Measurements from ENCODE around the gene CALHM4. TPM values are rescaled to one million over a fixed set of nuclear protein-coding genes. Genes with fewer than 3 reads are reported as not detected.

The CALHM4 gene
- total RNA-seq, 4 donors from 2014 or later, result not detected

GRCh38 chr6:116556814-116557415 is 3.4 kb downstream of the CALHM4 start:
- no peaks in the 10 kb centered on the region for H3K27me3 ChIP-seq
- peaks cover 0 to 29% of the 10 kb centered on the region in 2 donors for H3K4me1 ChIP-seq
- no peaks in the 10 kb centered on the region for H3K36me3 ChIP-seq
- intact Hi-C loops (cut with DNase I; ENCODE audit: low total_unique reads) (no loop called here), in situ Hi-C loops (cut with MboI; ENCODE audit: low sequenced_read_pairs in 4 of 4) (no loop called here)
- DNase-seq, result peak in 1 of 2 donors; percentile 43
- TF ChIP-seq POLR2A (IDR thresholded peaks at IDR 0.05) (no peak), CTCF (IDR thresholded peaks at IDR 0.05 in 4 of 5, conservative IDR thresholded peaks at IDR 0.05 in 1 of 5) (no peak)
- H3K27ac ChIP-seq, result peak overlapping the region in 3 of 4 donors; percentile 63 to 81 (median 76)
- ATAC-seq, result peak in 1 of 2 donors; percentile 72
- no peak overlapping the region for H3K4me3 ChIP-seq
- H3K9me3 ChIP-seq, result no peaks in the 10 kb centered on the region

GRCh38 chr6:116557893-116558292 is 4.3 kb downstream of the CALHM4 start:
- peak in 1 of 2 donors; percentile 22 for DNase-seq

GRCh38 chr6:116560130-116560529 is 6.6 kb downstream of the CALHM4 start:
- Histone ChIP-seq H3K4me3 (no peak overlapping the region), H3K4me1 (peaks cover 0 to 29% of the 10 kb centered on the region in 2 donors), H3K9me3 (no peaks in the 10 kb centered on the region), H3K27me3 (no peaks in the 10 kb centered on the region), H3K27ac (peak overlapping the region in 2 of 4 donors; percentile 19 to 76), H3K36me3 (no peaks in the 10 kb centered on the region)
- ATAC-seq, result no peak
- DNase-seq, result no peak
- TF ChIP-seq CTCF (IDR thresholded peaks at IDR 0.05 in 4 of 5, conservative IDR thresholded peaks at IDR 0.05 in 1 of 5) (no peak), POLR2A (IDR thresholded peaks at IDR 0.05) (no peak)
- in situ Hi-C loops (cut with MboI; ENCODE audit: low sequenced_read_pairs in 4 of 4), result loop anchor here in 1 of 4 donors (10.0 kb wide), 1 partner anchor 275 kb away; no protein-coding TSS in a partner anchor
- intact Hi-C loops (cut with DNase I; ENCODE audit: low total_unique reads), result loop anchor here (5.0 kb wide), 1 partner anchor 343 kb away; no protein-coding TSS in a partner anchor

More at GRCh38 chr6:116557893-116558292, 4.3 kb downstream of the CALHM4 start:
- in situ Hi-C loops (cut with MboI; ENCODE audit: low sequenced_read_pairs in 4 of 4), result no loop called here
- H3K27me3 ChIP-seq, result no peaks in the 10 kb centered on the region
- intact Hi-C loops (cut with DNase I; ENCODE audit: low total_unique reads), result no loop called here
- peaks cover 0 to 29% of the 10 kb centered on the region in 2 donors for H3K4me1 ChIP-seq
- no peak overlapping the region for H3K4me3 ChIP-seq
- peak overlapping the region in 3 of 4 donors; percentile 63 to 80 (median 76) for H3K27ac ChIP-seq
- TF ChIP-seq POLR2A (IDR thresholded peaks at IDR 0.05) (peak in 1 of 2 donors; percentile 32), CTCF (IDR thresholded peaks at IDR 0.05 in 4 of 5, conservative IDR thresholded peaks at IDR 0.05 in 1 of 5) (no peak)
- no peaks in the 10 kb centered on the region for H3K36me3 ChIP-seq
- H3K9me3 ChIP-seq, result no peaks in the 10 kb centered on the region
- ATAC-seq, result peak in 1 of 2 donors; percentile 44

- in situ Hi-C loops (cut with MboI; ENCODE audit: low sequenced_read_pairs in 4 of 4), result loop anchor here in 1 of 4 donors (10.0 kb wide), 1 partner anchor 277 kb away; no protein-coding TSS in a partner anchor
- peak; percentile 32 to 54 for DNase-seq
- Histone ChIP-seq H3K27me3 (no peaks in the 10 kb centered on the region), H3K4me1 (peaks cover 0 to 23% of the 10 kb centered on the region in 2 donors), H3K9me3 (no peaks in the 10 kb centered on the region), H3K36me3 (no peaks in the 10 kb centered on the region), H3K27ac (peak overlapping the region in 2 of 4 donors; percentile 50 to 55), H3K4me3 (peak overlapping the region; percentile 31 to 51 (median 38))
- TF ChIP-seq POLR2A (IDR thresholded peaks at IDR 0.05) (no peak), CTCF (IDR thresholded peaks at IDR 0.05 in 4 of 5, conservative IDR thresholded peaks at IDR 0.05 in 1 of 5) (peak; percentile 71 to 94 (median 85))
- peak; percentile 64 to 80 for ATAC-seq
- intact Hi-C loops (cut with DNase I; ENCODE audit: low total_unique reads), result loop anchor here (1.0 to 5.0 kb wide), 2 partner anchors 25 to 344 kb away; no protein-coding TSS in a partner anchor
Measured at GRCh38 chr6:116561377-116562018, 7.9 kb downstream of the CALHM4 start.

All from gastrocnemius medialis (tissue), 4 donors.